KMS-11 (cell line): ENCODE data around the gene DHRS1.

Experiments used
- H2AFZ ChIP-seq: fragments of 200-600 bp; sonication (generic); 2 replicates; pipeline ENCODE4 v1.6.1; 2016; ENCODE audit warnings: antibody characterized with exemption, mixed run types, low read depth
- H3K27ac ChIP-seq: fragments of 200-600 bp; sonication (generic); 2 replicates; pipeline ENCODE4 v1.6.1; 2016; ENCODE audit warnings: mild to moderate bottlenecking, mixed run types
- H3K27me3 ChIP-seq: fragments of 200-600 bp; sonication (generic); 2 replicates; pipeline ENCODE4 v1.6.1; 2017; ENCODE audit warnings: mild to moderate bottlenecking, low read depth, mixed run types, moderate library complexity; ENCODE audit not compliant: insufficient read depth
- H3K36me3 ChIP-seq: fragments of 200-600 bp; sonication (generic); 2 replicates; pipeline ENCODE4 v1.6.1; 2017; ENCODE audit warnings: mild to moderate bottlenecking, mixed run types; ENCODE audit not compliant: insufficient read depth
- H3K4me1 ChIP-seq: fragments of 200-600 bp; sonication (generic); 2 replicates; pipeline ENCODE4 v1.6.1; 2016; ENCODE audit warnings: mild to moderate bottlenecking, low read depth, mixed run types; ENCODE audit not compliant: poor library complexity, severe bottlenecking
- H3K4me2 ChIP-seq: fragments of 200-600 bp; sonication (generic); 2 replicates; pipeline ENCODE4 v1.7.0; 2016; ENCODE audit warnings: mild to moderate bottlenecking, mixed run types
- H3K4me3 ChIP-seq: fragments of 200-600 bp; sonication (generic); IDR thresholded peaks from 2 replicates; pipeline ENCODE4 v1.6.1; 2017; ENCODE audit warnings: low read depth, low read length, mixed read lengths; ENCODE audit not compliant: insufficient read depth
- H3K79me2 ChIP-seq: fragments of 200-600 bp; sonication (generic); 2 replicates; pipeline ENCODE4 v1.6.1; 2016; ENCODE audit warnings: low read depth, mixed run types; ENCODE audit not compliant: insufficient read depth
- H3K9ac ChIP-seq: fragments of 200-600 bp; sonication (generic); 2 replicates; pipeline ENCODE4 v1.6.1; 2016; ENCODE audit warnings: mild to moderate bottlenecking, mixed run types
- H4K20me1 ChIP-seq: fragments of 200-600 bp; sonication (generic); 2 replicates; pipeline ENCODE4 v1.6.1; 2016; ENCODE audit warnings: mild to moderate bottlenecking, mixed run types; ENCODE audit not compliant: insufficient read depth
- CTCF ChIP-seq: fragments of 200-600 bp; sonication (generic); conservative IDR thresholded peaks from 2 replicates; pipeline ENCODE4 v1.6.1; 2017; ENCODE audit warnings: low read depth, mild to moderate bottlenecking, antibody characterized with exemption, low read length, moderate library complexity, mixed read lengths

The DHRS1 gene

GRCh38 chr14:24325041-24325530 lies 25.5 kb upstream of the DHRS1 start:
- Histone ChIP-seq H3K27me3 (no peaks in the 10 kb centered on the region), H3K36me3 (no peaks in the 10 kb centered on the region), H3K9ac (no peak overlapping the region), H2AFZ (no peak overlapping the region), H3K4me1 (peaks cover 16% of the 10 kb centered on the region), H3K4me2 (no peak overlapping the region), H3K79me2 (no peaks in the 10 kb centered on the region), H4K20me1 (no peaks in the 10 kb centered on the region), H3K4me3 (no peak overlapping the region), H3K27ac (no peak overlapping the region)
- TF ChIP-seq CTCF = no peak

- TF ChIP-seq CTCF = no peak
These were observed 24.4 kb upstream of the DHRS1 start for GRCh38 chr14:24324024-24324423.

GRCh38 chr14:24323341-24323740 lies 23.8 kb upstream of the DHRS1 start:
- Histone ChIP-seq H3K36me3 (no peaks in the 10 kb centered on the region), H4K20me1 (no peaks in the 10 kb centered on the region), H3K79me2 (no peaks in the 10 kb centered on the region), H3K4me3 (no peak overlapping the region), H3K4me1 (peaks cover 16% of the 10 kb centered on the region), H3K4me2 (no peak overlapping the region), H3K27ac (no peak overlapping the region), H3K27me3 (no peaks in the 10 kb centered on the region), H2AFZ (no peak overlapping the region), H3K9ac (no peak overlapping the region)
- TF ChIP-seq CTCF = no peak

More at GRCh38 chr14:24324024-24324423, 24.4 kb upstream of the DHRS1 start:
- Histone ChIP-seq H3K9ac (no peak overlapping the region), H3K4me3 (no peak overlapping the region), H2AFZ (no peak overlapping the region), H3K4me2 (no peak overlapping the region), H3K79me2 (no peaks in the 10 kb centered on the region), H3K4me1 (peaks cover 16% of the 10 kb centered on the region), H3K27me3 (no peaks in the 10 kb centered on the region), H4K20me1 (no peaks in the 10 kb centered on the region), H3K36me3 (no peaks in the 10 kb centered on the region), H3K27ac (no peak overlapping the region)

GRCh38 chr14:24322672-24323071 lies 23.1 kb upstream of the DHRS1 start:
- Histone ChIP-seq H4K20me1 (no peaks in the 10 kb centered on the region), H3K79me2 (no peaks in the 10 kb centered on the region), H3K4me3 (no peak overlapping the region), H2AFZ (no peak overlapping the region), H3K4me1 (peaks cover 16% of the 10 kb centered on the region), H3K4me2 (no peak overlapping the region), H3K36me3 (no peaks in the 10 kb centered on the region), H3K27me3 (no peaks in the 10 kb centered on the region), H3K27ac (no peak overlapping the region), H3K9ac (no peak overlapping the region)
- no peak for TF ChIP-seq CTCF
